ENCODE data around the gene PDCD2.

DNA sequence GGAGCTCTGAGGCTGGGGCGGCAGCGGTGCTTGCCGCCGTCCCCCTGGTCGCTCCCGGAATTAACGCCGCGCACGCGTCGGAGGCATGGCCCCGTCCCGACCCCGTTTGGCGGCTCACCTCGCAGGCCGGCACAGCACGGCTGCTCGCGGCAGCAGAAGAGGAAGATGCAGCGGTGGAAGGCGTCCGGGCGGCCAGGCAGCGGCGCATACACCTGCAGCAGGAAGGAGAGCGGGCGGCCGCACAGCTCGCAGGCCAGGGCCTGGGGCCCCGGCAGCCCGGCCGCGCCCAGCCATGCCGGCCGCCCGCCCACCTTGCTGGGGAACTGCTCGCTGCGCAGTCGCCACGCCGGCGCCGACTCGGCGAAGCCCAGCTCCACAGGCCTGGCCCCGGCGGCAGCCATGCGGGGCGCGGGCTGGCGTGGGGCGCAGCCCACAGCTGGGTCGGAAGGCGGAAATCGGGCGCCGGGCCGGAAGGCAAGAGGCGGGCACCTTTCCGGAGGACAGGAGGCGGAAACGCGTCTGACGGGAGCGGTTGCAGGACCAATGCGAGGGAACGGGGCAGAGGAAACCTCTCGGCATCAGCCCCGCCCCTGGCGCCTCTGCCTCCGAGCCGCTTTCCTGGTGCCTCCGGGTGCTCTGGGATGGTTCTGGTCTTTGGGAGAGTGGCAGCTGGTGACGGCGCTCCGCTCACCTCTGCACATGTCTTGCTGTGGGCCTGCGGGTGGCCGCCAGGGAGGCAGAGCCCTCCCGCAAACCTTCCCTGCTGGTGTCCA lies at the start of gene PDCD2:
- peak; percentile 94 for TF ChIP-seq POLR2A (IDR thresholded peaks at IDR 0.05; ENCODE audit: low read length)
- no peak for TF ChIP-seq GATA1 (IDR thresholded peaks at IDR 0.05; ENCODE audit: low read depth, low read length)
